ENCODE measurements around the gene TMEM44.

- TF ChIP-seq CTCF (IDR thresholded peaks at IDR 0.05 in 4 of 5, conservative IDR thresholded peaks at IDR 0.05 in 1 of 5) (no peak), POLR2A (IDR thresholded peaks at IDR 0.05) (no peak)
These were observed 7.6 kb upstream of the TMEM44 start for GRCh38 chr3:194640829-194641228.
